Measurements from ENCODE around the gene TIFAB. TPM values are rescaled to one million over a fixed set of nuclear protein-coding genes. Genes with fewer than 3 reads are reported as not detected.
A peak's percentile ranks its signal among the peaks of the same experiment; 100 is the strongest.

The TIFAB gene
- total RNA-seq, 2 donors from 2014 or later, result not detected

DNA sequence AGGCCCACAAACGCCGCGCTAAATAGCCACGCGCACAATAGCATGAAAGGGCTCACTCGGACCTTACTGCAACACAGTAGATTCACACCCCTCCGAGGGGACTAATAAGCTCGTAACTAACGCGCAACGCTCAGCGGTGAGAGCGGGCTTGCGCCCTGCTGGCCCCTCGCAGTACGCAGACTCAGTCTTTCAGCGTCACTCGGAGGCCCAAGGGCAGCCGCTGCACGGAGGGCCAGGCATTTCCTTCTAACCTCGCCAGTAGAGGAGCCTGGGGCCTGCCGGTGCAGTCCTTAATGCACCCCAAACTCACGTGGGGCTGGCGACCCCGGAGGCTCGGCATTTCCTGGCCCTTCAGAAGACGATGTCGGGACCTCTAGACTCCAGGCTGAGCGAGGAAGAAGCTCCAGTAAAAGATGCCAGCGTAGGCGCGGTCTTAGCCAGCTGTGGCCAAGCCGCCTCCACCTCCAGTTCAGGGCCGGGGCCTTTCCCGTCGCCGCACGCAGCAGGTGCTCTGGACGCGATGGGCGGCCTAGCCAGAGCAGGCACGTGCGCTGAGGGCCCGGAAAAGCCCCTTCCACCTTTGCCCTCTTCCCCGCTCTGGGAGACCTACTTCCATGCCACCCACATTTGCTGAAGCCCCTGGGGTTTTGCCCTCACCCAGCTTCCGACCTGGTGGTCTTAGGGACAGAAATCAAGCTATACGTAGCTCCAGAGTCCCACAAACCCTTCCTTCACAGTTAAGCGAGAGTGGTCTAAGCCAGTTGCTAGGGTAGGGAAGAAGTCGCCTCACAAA is 38.3 kb upstream of the TIFAB start:
- Histone ChIP-seq H3K4me1 (replicated peaks) (no peaks in the 10 kb centered on the region), H3K27ac (no peak overlapping the region), H3K27me3 (replicated peaks; ENCODE audit: insufficient read depth) (no peaks in the 10 kb centered on the region), H3K36me3 (no peaks in the 10 kb centered on the region), H3K9me3 (no peaks in the 10 kb centered on the region), H3K4me3 (no peak overlapping the region)
- TF ChIP-seq, protein P1, sequence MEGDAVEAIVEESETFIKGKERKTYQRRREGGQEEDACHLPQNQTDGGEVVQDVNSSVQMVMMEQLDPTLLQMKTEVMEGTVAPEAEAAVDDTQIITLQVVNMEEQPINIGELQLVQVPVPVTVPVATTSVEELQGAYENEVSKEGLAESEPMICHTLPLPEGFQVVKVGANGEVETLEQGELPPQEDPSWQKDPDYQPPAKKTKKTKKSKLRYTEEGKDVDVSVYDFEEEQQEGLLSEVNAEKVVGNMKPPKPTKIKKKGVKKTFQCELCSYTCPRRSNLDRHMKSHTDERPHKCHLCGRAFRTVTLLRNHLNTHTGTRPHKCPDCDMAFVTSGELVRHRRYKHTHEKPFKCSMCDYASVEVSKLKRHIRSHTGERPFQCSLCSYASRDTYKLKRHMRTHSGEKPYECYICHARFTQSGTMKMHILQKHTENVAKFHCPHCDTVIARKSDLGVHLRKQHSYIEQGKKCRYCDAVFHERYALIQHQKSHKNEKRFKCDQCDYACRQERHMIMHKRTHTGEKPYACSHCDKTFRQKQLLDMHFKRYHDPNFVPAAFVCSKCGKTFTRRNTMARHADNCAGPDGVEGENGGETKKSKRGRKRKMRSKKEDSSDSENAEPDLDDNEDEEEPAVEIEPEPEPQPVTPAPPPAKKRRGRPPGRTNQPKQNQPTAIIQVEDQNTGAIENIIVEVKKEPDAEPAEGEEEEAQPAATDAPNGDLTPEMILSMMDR (IDR thresholded peaks at IDR 0.05), result no peak
- WGBS, result 75% methylated on average over 39 of the region's 49 CpGs
- intact Hi-C loops (cut with DNase I), result no loop called here
- DNase-seq (ENCODE audit: low spot score), result no peak

DNA sequence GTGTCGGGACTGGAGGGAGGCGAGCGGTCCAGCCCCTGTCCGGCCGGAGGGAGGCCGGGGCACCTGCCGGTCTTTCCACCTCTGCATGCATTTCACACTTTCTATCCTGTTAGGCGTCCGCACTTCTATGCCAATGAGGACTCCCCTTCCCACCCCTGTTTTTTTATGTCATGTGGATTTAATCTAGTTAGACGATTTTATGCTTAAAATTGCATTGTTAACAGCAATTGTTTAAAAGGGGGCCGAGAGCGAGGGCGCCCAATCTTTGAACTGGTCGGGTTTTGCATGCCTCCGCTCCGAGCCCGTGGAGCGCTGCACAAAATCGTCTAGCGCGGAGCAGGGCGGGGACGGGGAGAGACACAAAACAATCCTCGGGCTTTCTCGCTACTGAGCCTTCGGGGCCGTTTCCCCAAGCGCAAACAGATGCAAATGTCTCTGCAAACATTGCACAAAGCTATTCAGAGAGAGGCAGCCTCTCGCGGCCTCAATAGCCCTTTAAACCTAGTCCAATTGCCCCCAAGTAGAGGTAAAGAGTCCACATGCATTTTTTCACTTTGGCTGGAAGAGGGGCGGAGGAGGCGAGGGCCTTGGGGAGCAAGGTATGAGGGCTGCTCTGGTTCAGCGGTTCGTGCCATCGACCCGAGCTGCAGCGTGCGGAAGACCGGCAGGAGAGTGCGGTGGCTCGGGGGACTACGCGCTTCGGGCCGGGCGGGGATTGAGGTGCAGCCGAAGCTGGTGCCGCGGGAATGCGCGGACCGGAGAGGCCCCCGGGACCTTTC is 37.5 kb upstream of the TIFAB start:
- WGBS, result 28% methylated on average over 37 of the region's 53 CpGs
- Histone ChIP-seq H3K4me3 (peak overlapping the region in 1 of 2 donors; percentile 14), H3K36me3 (no peaks in the 10 kb centered on the region), H3K27ac (no peak overlapping the region), H3K27me3 (replicated peaks; ENCODE audit: insufficient read depth) (no peaks in the 10 kb centered on the region), H3K4me1 (replicated peaks) (no peaks in the 10 kb centered on the region), H3K9me3 (no peaks in the 10 kb centered on the region)
- intact Hi-C loops (cut with DNase I), result no loop called here
- TF ChIP-seq POLR2AphosphoS5 (IDR thresholded peaks at IDR 0.05) (no peak), POLR2A (IDR thresholded peaks at IDR 0.05) (no peak)
- TF ChIP-seq, protein P1 (IDR thresholded peaks at IDR 0.05), result no peak
- DNase-seq (ENCODE audit: low spot score), result no peak

DNA sequence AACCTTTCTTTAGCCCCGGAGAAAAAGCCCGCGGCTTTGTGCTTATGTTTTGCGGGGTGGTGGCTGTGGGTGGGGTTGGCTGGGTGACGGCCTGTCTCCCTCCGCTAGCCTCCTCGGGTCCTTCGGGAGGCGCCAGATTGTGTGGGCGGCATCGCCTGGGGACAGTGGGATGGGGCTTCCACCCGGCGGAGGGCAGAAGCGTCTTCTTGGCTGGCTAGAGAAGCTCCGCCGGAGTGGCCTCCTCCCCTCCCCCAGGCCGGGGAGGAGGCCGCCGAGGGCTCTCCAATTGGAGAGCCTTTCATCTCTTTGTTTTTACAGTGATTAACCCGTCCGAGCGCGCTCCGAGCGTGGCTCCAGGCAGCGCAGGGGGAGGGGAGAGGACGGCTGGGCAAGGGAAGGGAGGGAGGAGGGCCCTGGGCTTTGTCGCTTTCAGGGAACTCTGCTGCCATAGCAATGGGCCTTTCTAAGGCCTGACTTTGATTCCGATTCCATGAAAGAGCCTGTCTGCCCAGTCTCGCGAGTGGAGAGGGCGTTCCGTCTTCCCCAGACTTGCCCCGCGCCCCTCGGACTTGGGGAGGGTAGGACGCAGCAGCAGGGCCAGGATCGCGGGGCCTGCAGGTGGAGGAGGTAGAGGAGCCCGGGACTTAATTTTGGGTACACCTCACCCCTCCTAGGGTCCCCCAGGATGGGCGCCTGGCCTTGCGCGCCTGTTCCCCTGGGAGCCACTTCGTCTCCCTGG is 36.7 kb upstream of the TIFAB start:
- Histone ChIP-seq H3K4me3 (peak overlapping the region; percentile 13 to 14), H3K36me3 (no peaks in the 10 kb centered on the region), H3K27me3 (replicated peaks; ENCODE audit: insufficient read depth) (no peaks in the 10 kb centered on the region), H3K4me1 (replicated peaks) (no peaks in the 10 kb centered on the region), H3K27ac (no peak overlapping the region), H3K9me3 (no peaks in the 10 kb centered on the region)
- intact Hi-C loops (cut with DNase I), result no loop called here
- 1% methylated on average over 43 of the region's 44 CpGs for WGBS
- TF ChIP-seq POLR2AphosphoS5 (IDR thresholded peaks at IDR 0.05), result no peak
- TF ChIP-seq POLR2A (IDR thresholded peaks at IDR 0.05), result no peak
- TF ChIP-seq, protein P1 (IDR thresholded peaks at IDR 0.05), result no peak
- no peak for DNase-seq (ENCODE audit: low spot score)

DNA sequence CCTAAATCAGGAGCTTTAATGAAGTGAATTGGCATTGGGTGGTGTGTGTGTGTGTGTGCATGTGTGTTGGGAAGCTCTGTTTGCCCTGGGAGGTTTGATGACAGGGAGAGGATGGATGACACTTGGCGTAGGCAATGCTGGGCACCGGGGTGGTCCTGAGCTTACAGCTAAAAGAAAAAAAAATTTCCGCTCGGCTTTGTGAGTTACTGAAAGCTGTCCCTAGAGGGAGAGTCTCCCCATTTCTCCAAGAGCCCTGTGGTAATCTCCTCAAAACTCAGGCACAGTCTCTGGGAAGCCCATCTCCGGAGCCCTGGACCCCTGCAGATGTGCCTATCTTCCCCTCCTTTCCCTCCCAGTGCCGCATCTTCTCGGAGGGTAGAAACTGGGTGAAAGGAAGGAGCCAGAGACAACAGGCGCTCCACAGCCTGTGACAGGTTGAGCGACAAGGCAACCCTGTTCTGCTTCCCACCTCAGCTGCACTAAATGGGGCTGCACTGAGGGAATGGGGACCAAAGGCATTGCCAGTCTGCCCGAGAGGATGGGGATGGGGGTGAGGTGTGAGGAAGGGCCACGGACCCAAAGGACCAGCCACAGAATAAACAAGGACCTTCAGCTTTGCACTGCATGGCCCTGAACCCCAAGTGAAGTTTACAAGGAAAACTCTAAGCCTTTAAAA is 35.8 kb upstream of the TIFAB start:
- WGBS, result 50% methylated on average over 11 of the region's 11 CpGs
- H3K4me1 ChIP-seq (replicated peaks), result no peaks in the 10 kb centered on the region
- no peaks in the 10 kb centered on the region for H3K27me3 ChIP-seq (replicated peaks; ENCODE audit: insufficient read depth)
- H3K4me3 ChIP-seq, result no peak overlapping the region
- intact Hi-C loops (cut with DNase I), result no loop called here
- no peaks in the 10 kb centered on the region for H3K9me3 ChIP-seq
- no peaks in the 10 kb centered on the region for H3K36me3 ChIP-seq
- no peak overlapping the region for H3K27ac ChIP-seq
- TF ChIP-seq, protein P1 (IDR thresholded peaks at IDR 0.05), result no peak
- TF ChIP-seq POLR2A (IDR thresholded peaks at IDR 0.05) (no peak), POLR2AphosphoS5 (IDR thresholded peaks at IDR 0.05) (no peak)
- DNase-seq (ENCODE audit: low spot score), result no peak
